Fibroblast of villous mesenchyme (primary cell): ENCODE data around the gene U2AF2. TPM values are rescaled to one million over a fixed set of nuclear protein-coding genes. Genes with fewer than 3 reads are reported as not detected.

ENCODE experiments used
- DNase-seq: peaks from one replicate; pipeline ENCODE4 v3.0.0-alpha.2; 2010; ENCODE audit warnings: low read depth
- H3K4me3 ChIP-seq: 2 replicates; pipeline ENCODE4 v1.5.1; 2011; ENCODE audit warnings: low read depth, mild to moderate bottlenecking, low read length
- CTCF ChIP-seq: IDR thresholded peaks from 2 replicates; pipeline ENCODE4 v1.5.1; 2012; ENCODE audit warnings: low read depth, mild to moderate bottlenecking, low read length; ENCODE audit not compliant: insufficient read depth
- total RNA-seq: library from RNA; depleted of rRNA; stranded (reverse); fragments of >200 nt; gene quantifications from 2 replicates; pipeline ENCODE4 v1.2.3, GENCODE V29; 2012

Gene U2AF2
- total RNA-seq, 1 donor: 111 TPM

GRCh38 chr19:55611300-55611982, 43.4 kb upstream of the U2AF2 start:
- no peak overlapping the region for H3K4me3 ChIP-seq
- no peak for TF ChIP-seq CTCF
- no peak for DNase-seq

GRCh38 chr19:55611983-55612645, 42.7 kb upstream of the U2AF2 start:
- no peak for TF ChIP-seq CTCF
- H3K4me3 ChIP-seq: no peak overlapping the region
- DNase-seq: no peak

- no peak for DNase-seq
- no peak overlapping the region for H3K4me3 ChIP-seq
- TF ChIP-seq CTCF: no peak
These were observed 41.4 kb upstream of the U2AF2 start for GRCh38 chr19:55613396-55613795.

GRCh38 chr19:55613930-55614710, 40.7 kb upstream of the U2AF2 start:
- no peak overlapping the region for H3K4me3 ChIP-seq
- no peak for DNase-seq

GRCh38 chr19:55614711-55615542, 39.9 kb upstream of the U2AF2 start:
- DNase-seq: no peak
- H3K4me3 ChIP-seq: no peak overlapping the region
- no peak for TF ChIP-seq CTCF

More at GRCh38 chr19:55613930-55614710, 40.7 kb upstream of the U2AF2 start:
- no peak for TF ChIP-seq CTCF
